Pancreas (tissue), 10 donors: Measurements from ENCODE around the gene POTEH. TPM values are rescaled to one million over a fixed set of nuclear protein-coding genes. Genes with fewer than 3 reads are reported as not detected.
A peak's percentile ranks its signal among the peaks of the same experiment; 100 is the strongest.
"Not testable (repeated sequence)": the region's sequence is repeated elsewhere in the genome, so short reads cannot be mapped to it uniquely, and the experiment has no call there.

Experiments
- ATAC-seq, 4 donors: fragments of 200-7000 bp; cut with Tn5 transposase; one replicate each; pipeline versions ENCODE4 v1.8.0 to v1.9.1; 2020; ENCODE audit warnings: mild to moderate bottlenecking in 4 of 4, moderate library complexity in 4 of 4
- DNase-seq, 6 donors: peaks; one replicate each; pipeline ENCODE4 v3.0.0-alpha.2; 2020
- FAIRE-seq: peaks from 2 replicates; lab custom pipeline; 2012; peaks lifted over from hg19 to GRCh38; lab: Jason Lieb, UNC
- H3K27ac ChIP-seq, 4 donors: fragments of 200-600 bp; sonication (generic); 1 replicate in 3 of 4; 2 replicates in 1 of 4; pipeline versions ENCODE4 v1.5.0 to v1.8.0; 2020
- H3K27me3 ChIP-seq, 4 donors: fragments of 200-600 bp; one replicate each; pipeline ENCODE4 v1.8.0; 2021
- H3K36me3 ChIP-seq, 3 donors: fragments of 200-600 bp; sonication (generic) in 1 of 3; one replicate each; pipeline versions ENCODE4 v1.5.0 to v1.8.0; 2020 to 2021
- H3K4me1 ChIP-seq, 3 donors: fragments of 200-600 bp; one replicate each; pipeline ENCODE4 v1.8.0; 2021
- H3K4me3 ChIP-seq, 4 donors: fragments of 200-600 bp; sonication (generic) in 2 of 4; one replicate each; pipeline versions ENCODE4 v1.5.0 to v1.8.0; 2020 to 2021
- H3K9me3 ChIP-seq, 4 donors: fragments of 200-600 bp; one replicate each; pipeline ENCODE4 v1.8.0; 2021
- WGBS, 2 donors: extraction: QIAGEN DNeasy Blood & Tissue Kit; methylation state at CpG; one replicate each; pipeline ENCODE4 v1.1.7; 2013; 5-methylcytosine and 5-hydroxymethylcytosine counted together
- intact Hi-C, 3 donors: fragments of 100-400 bp; cut with DNase I; formaldehyde crosslinking; loops; one replicate each; pipeline versions ENCODE4 v1.11.1 to v1.14.2; 2022
- polyA plus RNA-seq, 2 donors: library from polyadenylated mRNA; stranded (reverse); fragments of 200-250 nt; gene quantifications; one replicate each; pipeline ENCODE4 v1.2.3, GENCODE V29; 2013
- total RNA-seq, 6 donors: library from RNA; stranded (reverse); fragmentation: NEBNext Ultra II Directional in 4 of 6; extraction: Animal tissue kit (Norgen Biotek cat#: 25700) in 4 of 6; gene quantifications; one replicate each; pipeline versions ENCODE4 v1.2.1 to v1.2.4, GENCODE V29; 2021 to 2023
- donor health status: healthy with polysubstance abuse.
- donor health status: DM: no; HTN: no; CAD: no; lungs with moderate emphysema.
- donor health status: DM: no; HTN: no; CAD: no.
- donor health status: control.
- donor health status: control.
- donor health status: Bipolar disorder and iron deficiency.
- donor health status: DM: yes; HTN: yes; CAD: no.
- donor health status: DM: no; HTN: no; CAD: no.
- donor health status: DM: no; HTN: no; CAD: no.
- donor health status: DM: yes; HTN: yes; CAD: no.

The POTEH gene
- total RNA-seq (not detected), polyA plus RNA-seq (not detected)

- DNase-seq, FAIRE-seq, H3K4me3 ChIP-seq, H3K4me1 ChIP-seq, H3K9me3 ChIP-seq, H3K36me3 ChIP-seq, intact Hi-C loops, H3K27ac ChIP-seq, ATAC-seq, H3K27me3 ChIP-seq: not testable (repeated sequence)
- WGBS, 2 donors = 75 to 84% methylated on average over 6 to 7 of the region's 11 CpGs
Observed at GRCh38 chr22:15689749-15690125, at the start of gene POTEH. Gene POTEH, plus strand, starts transcription at chr22:15690026. Its CDS starts 52 bp downstream, at chr22:15690078.

GRCh38 chr22:15642288-15642861 lies 47.5 kb upstream of the POTEH start:
- FAIRE-seq, DNase-seq, H3K27me3 ChIP-seq, H3K4me1 ChIP-seq, H3K9me3 ChIP-seq, ATAC-seq, H3K27ac ChIP-seq, intact Hi-C loops, H3K4me3 ChIP-seq, H3K36me3 ChIP-seq: not testable (repeated sequence)
- WGBS, 2 donors = 84% methylated on average over 5 of the region's 19 CpGs; no CpG with 5 or more reads in 1 of the 2 donors

GRCh38 chr22:15651954-15652353 lies 37.9 kb upstream of the POTEH start:
- 34 to 49% methylated on average over 3 to 4 of the region's 7 CpGs for WGBS, 2 donors
- H3K4me3 ChIP-seq, H3K36me3 ChIP-seq, DNase-seq, H3K9me3 ChIP-seq, ATAC-seq, intact Hi-C loops, H3K27me3 ChIP-seq, FAIRE-seq, H3K4me1 ChIP-seq, H3K27ac ChIP-seq: not testable (repeated sequence)

GRCh38 chr22:15652738-15653137 lies 37.1 kb upstream of the POTEH start:
- no CpG with 5 or more reads among the region's 6 CpGs for WGBS, 2 donors
- FAIRE-seq, H3K36me3 ChIP-seq, H3K27ac ChIP-seq, DNase-seq, H3K27me3 ChIP-seq, H3K9me3 ChIP-seq, H3K4me3 ChIP-seq, ATAC-seq, H3K4me1 ChIP-seq, intact Hi-C loops: not testable (repeated sequence)

GRCh38 chr22:15653241-15653640 lies 36.6 kb upstream of the POTEH start:
- not testable (repeated sequence) for ATAC-seq, FAIRE-seq

GRCh38 chr22:15661102-15661501 lies 28.7 kb upstream of the POTEH start:
- DNase-seq, intact Hi-C loops, H3K27me3 ChIP-seq, H3K4me1 ChIP-seq, ATAC-seq, H3K9me3 ChIP-seq, H3K36me3 ChIP-seq, H3K4me3 ChIP-seq, H3K27ac ChIP-seq: not testable (repeated sequence)
- FAIRE-seq = peak; percentile 17
- no CpG with 5 or more reads among the region's 2 CpGs for WGBS, 2 donors

More at GRCh38 chr22:15653241-15653640, 36.6 kb upstream of the POTEH start:
- H3K4me1 ChIP-seq, H3K4me3 ChIP-seq, H3K27me3 ChIP-seq, intact Hi-C loops, H3K36me3 ChIP-seq, DNase-seq, H3K27ac ChIP-seq, H3K9me3 ChIP-seq: not testable (repeated sequence)
- 46 to 59% methylated on average over 2 of the region's 2 CpGs for WGBS, 2 donors

- H3K4me3 ChIP-seq, intact Hi-C loops, H3K27ac ChIP-seq, H3K36me3 ChIP-seq, DNase-seq, H3K9me3 ChIP-seq, FAIRE-seq, H3K27me3 ChIP-seq, H3K4me1 ChIP-seq: not testable (repeated sequence)
- 40 to 78% methylated on average over 1 of the region's 3 CpGs for WGBS, 2 donors
- peak in 1 of 4 donors; percentile 21 for ATAC-seq
Observed at GRCh38 chr22:15664682-15665081, 25.1 kb upstream of the POTEH start.

- DNase-seq, H3K4me1 ChIP-seq, H3K4me3 ChIP-seq, H3K27me3 ChIP-seq, H3K27ac ChIP-seq, H3K9me3 ChIP-seq, H3K36me3 ChIP-seq, FAIRE-seq, intact Hi-C loops: not testable (repeated sequence)
- WGBS, 2 donors = 38 to 43% methylated on average over 5 of the region's 5 CpGs
- peak in 1 of 4 donors; percentile 19 for ATAC-seq
Observed at GRCh38 chr22:15665478-15665877, 24.3 kb upstream of the POTEH start.

- H3K27me3 ChIP-seq, FAIRE-seq, DNase-seq, H3K27ac ChIP-seq, intact Hi-C loops, ATAC-seq, H3K9me3 ChIP-seq, H3K4me3 ChIP-seq, H3K4me1 ChIP-seq, H3K36me3 ChIP-seq: not testable (repeated sequence)
- WGBS, 2 donors = 65 to 78% methylated on average over 7 to 8 of the region's 12 CpGs
Observed at GRCh38 chr22:15669430-15669829, 20.4 kb upstream of the POTEH start.

GRCh38 chr22:15679702-15680101 lies 10.1 kb upstream of the POTEH start:
- H3K9me3 ChIP-seq, H3K27me3 ChIP-seq, H3K36me3 ChIP-seq, H3K4me1 ChIP-seq, intact Hi-C loops, H3K4me3 ChIP-seq, FAIRE-seq, H3K27ac ChIP-seq, ATAC-seq, DNase-seq: not testable (repeated sequence)
- 79 to 84% methylated on average over 6 of the region's 8 CpGs for WGBS, 2 donors

GRCh38 chr22:15684115-15684514 lies 5.7 kb upstream of the POTEH start:
- ATAC-seq, H3K36me3 ChIP-seq, H3K27me3 ChIP-seq: not testable (repeated sequence)

GRCh38 chr22:15684695-15685094 lies 5.1 kb upstream of the POTEH start:
- H3K27ac ChIP-seq, H3K36me3 ChIP-seq, FAIRE-seq, intact Hi-C loops, H3K27me3 ChIP-seq, ATAC-seq, H3K4me3 ChIP-seq, DNase-seq, H3K4me1 ChIP-seq, H3K9me3 ChIP-seq: not testable (repeated sequence)
- WGBS, 2 donors = no CpG with 5 or more reads among the region's 6 CpGs

More at GRCh38 chr22:15684115-15684514, 5.7 kb upstream of the POTEH start:
- DNase-seq, intact Hi-C loops, H3K27ac ChIP-seq, H3K4me1 ChIP-seq, H3K9me3 ChIP-seq, H3K4me3 ChIP-seq, FAIRE-seq: not testable (repeated sequence)
- WGBS, 2 donors = 70 to 86% methylated on average over 2 of the region's 3 CpGs
